Smooth muscle cell (in vitro differentiated cells): ENCODE data around the gene ZCCHC7. TPM values are rescaled to one million over a fixed set of nuclear protein-coding genes. Genes with fewer than 3 reads are reported as not detected.

Source experiments
- DNase-seq: peaks from one replicate; lab custom pipeline; 2025; ENCODE audit not compliant: unreplicated experiment; lab: John Stamatoyannopoulos, UW
- H2AFZ ChIP-seq: fragments of 200-600 bp; sonication (generic); 2 replicates; pipeline ENCODE4 v1.6.0; 2016; ENCODE audit warnings: antibody characterized with exemption, low read depth, mild to moderate bottlenecking
- H3F3A ChIP-seq: fragments of 200-600 bp; sonication (generic); 2 replicates; pipeline ENCODE4 v1.6.0; 2017; ENCODE audit warnings: antibody characterized with exemption, low read depth
- H3K27ac ChIP-seq: fragments of 200-600 bp; sonication (generic); 2 replicates; pipeline ENCODE4 v1.5.1; 2016; ENCODE audit warnings: low read depth, mild to moderate bottlenecking
- H3K27me3 ChIP-seq: fragments of 200-600 bp; sonication (generic); 2 replicates; pipeline ENCODE4 v1.6.1; 2016; ENCODE audit warnings: low read depth, mild to moderate bottlenecking
- H3K36me3 ChIP-seq: fragments of 200-600 bp; sonication (generic); 2 replicates; pipeline ENCODE4 v1.5.1; 2016; ENCODE audit warnings: low read depth
- H3K4me1 ChIP-seq: fragments of 200-600 bp; sonication (generic); 2 replicates; pipeline ENCODE4 v1.5.1; 2016; ENCODE audit warnings: low read depth
- H3K4me2 ChIP-seq: fragments of 200-600 bp; sonication (generic); 2 replicates; pipeline ENCODE4 v1.6.0; 2016; ENCODE audit warnings: mild to moderate bottlenecking
- H3K4me3 ChIP-seq: fragments of 200-600 bp; sonication (generic); 2 replicates; pipeline ENCODE4 v1.5.1; 2016; ENCODE audit warnings: mild to moderate bottlenecking
- H3K79me2 ChIP-seq: fragments of 200-600 bp; sonication (generic); 2 replicates; pipeline ENCODE4 v1.6.0; 2016; ENCODE audit warnings: low read depth, mild to moderate bottlenecking
- H3K9ac ChIP-seq: fragments of 200-600 bp; sonication (generic); 2 replicates; pipeline ENCODE4 v1.6.0; 2016; ENCODE audit warnings: low read depth
- H3K9me3 ChIP-seq: fragments of 200-600 bp; sonication (generic); replicated peaks from 2 replicates; pipeline ENCODE4 v1.5.1; 2016; ENCODE audit warnings: low read depth
- H4K20me1 ChIP-seq: fragments of 200-600 bp; sonication (generic); 2 replicates; pipeline ENCODE4 v1.6.0; 2016; ENCODE audit warnings: low read depth
- CTCF ChIP-seq: fragments of 200-600 bp; sonication (generic); IDR thresholded peaks from 2 replicates; pipeline ENCODE4 v1.5.1; 2017; ENCODE audit warnings: borderline replicate concordance, mild to moderate bottlenecking, antibody characterized with exemption; ENCODE audit not compliant: insufficient read depth, poor library complexity, severe bottlenecking
- WGBS: methylation state at CpG from one replicate; pipeline ENCODE4 v1.1.7; 2016; ENCODE audit warnings: low lambda C conversion rate; 5-methylcytosine and 5-hydroxymethylcytosine counted together
- polyA plus RNA-seq: library from polyadenylated mRNA; unstranded; fragments of >200 nt; fragmentation: Nextera tagmentation; extraction: Ambion mirVana; gene quantifications from 2 replicates; pipeline ENCODE4 v1.2.1, GENCODE V29; 2016
- total RNA-seq: library from RNA; depleted of rRNA; stranded (reverse); fragments of >200 nt; gene quantifications from 2 replicates; pipeline ENCODE4 v1.2.3, GENCODE V29; 2014

Gene ZCCHC7
- total and polyA plus RNA-seq, 2 experiments from 2014 or later, result 19.0 to 24.7 TPM

- Histone ChIP-seq H3K9ac (no peak overlapping the region), H3K27me3 (peaks cover 3% of the 10 kb centered on the region), H3K27ac (no peak overlapping the region), H2AFZ (no peak overlapping the region), H3K79me2 (no peaks in the 10 kb centered on the region), H3F3A (no peaks in the 10 kb centered on the region), H3K4me3 (no peak overlapping the region), H3K4me1 (no peaks in the 10 kb centered on the region), H3K4me2 (no peak overlapping the region), H3K9me3 (no peaks in the 10 kb centered on the region), H3K36me3 (no peaks in the 10 kb centered on the region), H4K20me1 (no peaks in the 10 kb centered on the region)
- no peak for TF ChIP-seq CTCF
- DNase-seq, result no peak
- WGBS, result 86% methylated on average over 14 of the region's 14 CpGs
Observed at GRCh38 chr9:37382161-37382981, 262.0 kb downstream of the ZCCHC7 start.

GRCh38 chr9:37382982-37383357 lies 262.6 kb downstream of the ZCCHC7 start:
- H3K4me3 ChIP-seq, result no peak overlapping the region
- no peaks in the 10 kb centered on the region for H3K79me2 ChIP-seq
- H3F3A ChIP-seq, result no peaks in the 10 kb centered on the region
- peaks cover 3% of the 10 kb centered on the region for H3K27me3 ChIP-seq
- no peaks in the 10 kb centered on the region for H3K4me1 ChIP-seq
- no peaks in the 10 kb centered on the region for H4K20me1 ChIP-seq
- H3K36me3 ChIP-seq, result no peaks in the 10 kb centered on the region
- H3K9ac ChIP-seq, result no peak overlapping the region
- TF ChIP-seq CTCF, result no peak
- H3K9me3 ChIP-seq, result no peaks in the 10 kb centered on the region
- H3K4me2 ChIP-seq, result no peak overlapping the region
- no peak overlapping the region for H2AFZ ChIP-seq
- no peak overlapping the region for H3K27ac ChIP-seq
- 81% methylated on average over 5 of the region's 5 CpGs for WGBS
- DNase-seq, result no peak

- no peak for DNase-seq
- TF ChIP-seq CTCF, result no peak
- WGBS, result 92% methylated on average over 6 of the region's 6 CpGs
Observed at GRCh38 chr9:37383393-37383792, 263.0 kb downstream of the ZCCHC7 start.

More at GRCh38 chr9:37383393-37383792, 263.0 kb downstream of the ZCCHC7 start:
- no peak overlapping the region for H3K9ac ChIP-seq
- H3K79me2 ChIP-seq, result no peaks in the 10 kb centered on the region
- H3K36me3 ChIP-seq, result no peaks in the 10 kb centered on the region
- H3K27me3 ChIP-seq, result no peaks in the 10 kb centered on the region
- no peak overlapping the region for H3K27ac ChIP-seq
- H3K4me1 ChIP-seq, result no peaks in the 10 kb centered on the region
- no peak overlapping the region for H2AFZ ChIP-seq
- H3K9me3 ChIP-seq, result no peaks in the 10 kb centered on the region
- H3K4me2 ChIP-seq, result no peak overlapping the region
- no peaks in the 10 kb centered on the region for H3F3A ChIP-seq
- no peak overlapping the region for H3K4me3 ChIP-seq
- H4K20me1 ChIP-seq, result no peaks in the 10 kb centered on the region
